GM12878 (cell line): ENCODE data around the gene THSD4.

Source experiments
- CHD4 ChIP-seq: fragments of 200-600 bp; sonication (generic); IDR thresholded peaks from 2 replicates; pipeline ENCODE4 v1.6.1; 2016; ENCODE audit warnings: mild to moderate bottlenecking
- FOXM1 ChIP-seq: IDR thresholded peaks from 2 replicates; pipeline ENCODE4 v1.6.1; 2012; ENCODE audit warnings: low read depth, mild to moderate bottlenecking, inconsistent platforms, low read length, moderate library complexity
- RAD51 ChIP-seq: fragments of 450-650 bp; IDR thresholded peaks from 2 replicates; pipeline ENCODE4 v1.6.1; 2016; ENCODE audit warnings: moderate library complexity, mild to moderate bottlenecking, inconsistent platforms
- RCOR1 ChIP-seq: conservative IDR thresholded peaks from 2 replicates; pipeline ENCODE4 v1.6.1; 2012; ENCODE audit warnings: low read depth, low read length, improper control_type of control experiment
- SIN3A ChIP-seq: IDR thresholded peaks from 2 replicates; pipeline ENCODE4 v1.6.1; 2012; ENCODE audit warnings: low read depth, low read length, improper control_type of control experiment
- SREBF2 ChIP-seq: IDR thresholded peaks from 2 replicates; pipeline ENCODE4 v1.6.1; 2012; ENCODE audit warnings: mild to moderate bottlenecking, low read length
- TF ChIP-seq, protein P1 (sequence below), 3 experiments: IDR thresholded peaks in 2 of 3; conservative IDR thresholded peaks in 1 of 3; 2 replicates each; pipeline ENCODE4 v1.5.1; 2011; ENCODE audit warnings: low read depth in 3 of 3, low read length in 3 of 3, mild to moderate bottlenecking in 3 of 3, control low read depth in 2 of 3, moderate library complexity in 2 of 3, inconsistent platforms in 1 of 3, mixed read lengths in 1 of 3; ENCODE audit not compliant: control insufficient read depth in 2 of 3, insufficient read depth in 1 of 3; ENCODE audit errors: extremely low read depth in 1 of 3
- TF ChIP-seq, protein P2 (sequence below): IDR thresholded peaks from 2 replicates; pipeline ENCODE4 v1.6.1; 2012; ENCODE audit warnings: mild to moderate bottlenecking, low read depth, low read length
- TF ChIP-seq, protein P3 (sequence below): IDR thresholded peaks from 2 replicates; pipeline ENCODE4 v1.6.1; 2011; ENCODE audit warnings: low read depth, mild to moderate bottlenecking, low read length, moderate library complexity, borderline replicate concordance; ENCODE audit errors: extremely low read depth

DNA sequence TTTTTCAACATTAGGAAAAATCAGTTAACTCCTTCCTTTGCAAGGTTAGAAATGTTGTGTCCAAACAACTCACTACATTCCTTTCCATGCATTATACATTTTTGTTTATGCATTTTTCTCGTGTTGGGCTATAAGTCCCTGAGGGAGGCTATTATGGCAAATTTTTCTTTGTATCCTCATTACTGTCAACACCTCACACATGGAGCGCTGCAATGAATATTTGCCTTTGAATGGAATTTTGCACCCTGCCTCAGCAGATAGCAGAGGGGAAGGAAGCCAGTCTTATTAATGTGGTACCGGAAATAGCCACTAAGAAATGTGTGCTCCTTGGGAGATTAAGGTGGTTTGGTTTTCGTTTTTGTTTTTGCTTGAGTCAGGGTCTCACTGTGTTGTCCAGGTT lies 134.7 kb downstream of the THSD4 start:
- TF ChIP-seq SREBF2, result no peak
- no peak for TF ChIP-seq FOXM1
- TF ChIP-seq, protein P1, sequence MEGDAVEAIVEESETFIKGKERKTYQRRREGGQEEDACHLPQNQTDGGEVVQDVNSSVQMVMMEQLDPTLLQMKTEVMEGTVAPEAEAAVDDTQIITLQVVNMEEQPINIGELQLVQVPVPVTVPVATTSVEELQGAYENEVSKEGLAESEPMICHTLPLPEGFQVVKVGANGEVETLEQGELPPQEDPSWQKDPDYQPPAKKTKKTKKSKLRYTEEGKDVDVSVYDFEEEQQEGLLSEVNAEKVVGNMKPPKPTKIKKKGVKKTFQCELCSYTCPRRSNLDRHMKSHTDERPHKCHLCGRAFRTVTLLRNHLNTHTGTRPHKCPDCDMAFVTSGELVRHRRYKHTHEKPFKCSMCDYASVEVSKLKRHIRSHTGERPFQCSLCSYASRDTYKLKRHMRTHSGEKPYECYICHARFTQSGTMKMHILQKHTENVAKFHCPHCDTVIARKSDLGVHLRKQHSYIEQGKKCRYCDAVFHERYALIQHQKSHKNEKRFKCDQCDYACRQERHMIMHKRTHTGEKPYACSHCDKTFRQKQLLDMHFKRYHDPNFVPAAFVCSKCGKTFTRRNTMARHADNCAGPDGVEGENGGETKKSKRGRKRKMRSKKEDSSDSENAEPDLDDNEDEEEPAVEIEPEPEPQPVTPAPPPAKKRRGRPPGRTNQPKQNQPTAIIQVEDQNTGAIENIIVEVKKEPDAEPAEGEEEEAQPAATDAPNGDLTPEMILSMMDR (IDR thresholded peaks at IDR 0.05 in 2 of 3, conservative IDR thresholded peaks at IDR 0.05 in 1 of 3; ENCODE audit: control insufficient read depth in 2 of 3, extremely low read depth in 1 of 3, insufficient read depth in 1 of 3, low read depth in 3 of 3, low read length in 3 of 3), result no peak
- no peak for TF ChIP-seq CHD4
- TF ChIP-seq RAD51, result no peak
- TF ChIP-seq, protein P2, sequence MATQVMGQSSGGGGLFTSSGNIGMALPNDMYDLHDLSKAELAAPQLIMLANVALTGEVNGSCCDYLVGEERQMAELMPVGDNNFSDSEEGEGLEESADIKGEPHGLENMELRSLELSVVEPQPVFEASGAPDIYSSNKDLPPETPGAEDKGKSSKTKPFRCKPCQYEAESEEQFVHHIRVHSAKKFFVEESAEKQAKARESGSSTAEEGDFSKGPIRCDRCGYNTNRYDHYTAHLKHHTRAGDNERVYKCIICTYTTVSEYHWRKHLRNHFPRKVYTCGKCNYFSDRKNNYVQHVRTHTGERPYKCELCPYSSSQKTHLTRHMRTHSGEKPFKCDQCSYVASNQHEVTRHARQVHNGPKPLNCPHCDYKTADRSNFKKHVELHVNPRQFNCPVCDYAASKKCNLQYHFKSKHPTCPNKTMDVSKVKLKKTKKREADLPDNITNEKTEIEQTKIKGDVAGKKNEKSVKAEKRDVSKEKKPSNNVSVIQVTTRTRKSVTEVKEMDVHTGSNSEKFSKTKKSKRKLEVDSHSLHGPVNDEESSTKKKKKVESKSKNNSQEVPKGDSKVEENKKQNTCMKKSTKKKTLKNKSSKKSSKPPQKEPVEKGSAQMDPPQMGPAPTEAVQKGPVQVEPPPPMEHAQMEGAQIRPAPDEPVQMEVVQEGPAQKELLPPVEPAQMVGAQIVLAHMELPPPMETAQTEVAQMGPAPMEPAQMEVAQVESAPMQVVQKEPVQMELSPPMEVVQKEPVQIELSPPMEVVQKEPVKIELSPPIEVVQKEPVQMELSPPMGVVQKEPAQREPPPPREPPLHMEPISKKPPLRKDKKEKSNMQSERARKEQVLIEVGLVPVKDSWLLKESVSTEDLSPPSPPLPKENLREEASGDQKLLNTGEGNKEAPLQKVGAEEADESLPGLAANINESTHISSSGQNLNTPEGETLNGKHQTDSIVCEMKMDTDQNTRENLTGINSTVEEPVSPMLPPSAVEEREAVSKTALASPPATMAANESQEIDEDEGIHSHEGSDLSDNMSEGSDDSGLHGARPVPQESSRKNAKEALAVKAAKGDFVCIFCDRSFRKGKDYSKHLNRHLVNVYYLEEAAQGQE, result no peak
- TF ChIP-seq SIN3A, result no peak
- TF ChIP-seq RCOR1, result no peak
- TF ChIP-seq, protein P3, sequence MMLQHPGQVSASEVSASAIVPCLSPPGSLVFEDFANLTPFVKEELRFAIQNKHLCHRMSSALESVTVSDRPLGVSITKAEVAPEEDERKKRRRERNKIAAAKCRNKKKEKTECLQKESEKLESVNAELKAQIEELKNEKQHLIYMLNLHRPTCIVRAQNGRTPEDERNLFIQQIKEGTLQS, result no peak
